Measurements from ENCODE around the gene ZNRD2. TPM values are rescaled to one million over a fixed set of nuclear protein-coding genes. Genes with fewer than 3 reads are reported as not detected.

The ZNRD2 gene, protein sequence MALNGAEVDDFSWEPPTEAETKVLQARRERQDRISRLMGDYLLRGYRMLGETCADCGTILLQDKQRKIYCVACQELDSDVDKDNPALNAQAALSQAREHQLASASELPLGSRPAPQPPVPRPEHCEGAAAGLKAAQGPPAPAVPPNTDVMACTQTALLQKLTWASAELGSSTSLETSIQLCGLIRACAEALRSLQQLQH
- 10 to 100 TPM; 24.2 to 66.2 (median 35.1) TPM for total RNA-seq

DNA sequence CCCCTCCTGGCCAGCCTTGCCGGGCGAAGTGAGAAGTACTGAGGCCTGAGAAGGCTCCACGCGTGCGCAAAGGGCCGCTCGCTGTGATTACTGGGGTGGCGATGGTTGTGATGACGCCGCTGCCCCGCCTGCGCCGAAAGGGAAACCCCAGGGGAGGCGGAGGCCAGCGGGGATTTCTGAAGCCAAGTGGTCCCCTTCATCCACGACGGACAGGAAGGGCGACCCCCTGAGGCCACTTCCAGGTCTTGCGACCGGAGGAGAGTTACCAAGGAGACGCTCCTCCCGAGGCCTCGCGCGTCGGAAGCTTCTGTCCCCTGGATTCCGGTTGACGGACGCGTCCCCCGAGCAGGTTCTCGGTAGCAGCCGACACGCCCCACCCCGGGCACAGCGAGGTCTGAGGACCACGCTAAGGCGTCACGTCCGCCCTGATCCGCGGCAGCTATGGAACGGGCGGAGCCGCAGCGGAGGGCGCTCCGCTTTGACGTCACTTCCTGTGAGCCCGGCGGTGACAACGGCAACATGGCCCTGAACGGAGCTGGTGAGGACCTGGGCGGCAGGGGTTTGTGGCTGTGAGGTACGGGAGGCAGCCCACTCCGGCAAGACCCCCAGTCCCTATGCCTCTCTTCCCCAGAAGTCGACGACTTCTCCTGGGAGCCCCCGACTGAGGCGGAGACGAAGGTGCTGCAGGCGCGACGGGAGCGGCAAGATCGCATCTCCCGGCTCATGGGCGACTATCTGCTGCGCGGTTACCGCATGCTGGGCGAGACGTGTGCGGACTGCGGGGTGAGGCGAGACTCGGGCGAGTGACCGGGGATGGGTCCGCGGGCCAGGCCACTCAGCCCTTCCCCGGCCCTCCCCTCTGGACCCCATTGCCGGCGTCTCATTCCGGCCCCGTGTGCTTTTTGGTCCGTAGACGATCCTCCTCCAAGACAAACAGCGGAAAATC is at the start of gene ZNRD2:
Gene ZNRD2 (plus strand): TSS at position 505 of the 946 bp plus-strand sequence. CDS start 15 bp downstream, at position 520.
- TF ChIP-seq, protein P1, sequence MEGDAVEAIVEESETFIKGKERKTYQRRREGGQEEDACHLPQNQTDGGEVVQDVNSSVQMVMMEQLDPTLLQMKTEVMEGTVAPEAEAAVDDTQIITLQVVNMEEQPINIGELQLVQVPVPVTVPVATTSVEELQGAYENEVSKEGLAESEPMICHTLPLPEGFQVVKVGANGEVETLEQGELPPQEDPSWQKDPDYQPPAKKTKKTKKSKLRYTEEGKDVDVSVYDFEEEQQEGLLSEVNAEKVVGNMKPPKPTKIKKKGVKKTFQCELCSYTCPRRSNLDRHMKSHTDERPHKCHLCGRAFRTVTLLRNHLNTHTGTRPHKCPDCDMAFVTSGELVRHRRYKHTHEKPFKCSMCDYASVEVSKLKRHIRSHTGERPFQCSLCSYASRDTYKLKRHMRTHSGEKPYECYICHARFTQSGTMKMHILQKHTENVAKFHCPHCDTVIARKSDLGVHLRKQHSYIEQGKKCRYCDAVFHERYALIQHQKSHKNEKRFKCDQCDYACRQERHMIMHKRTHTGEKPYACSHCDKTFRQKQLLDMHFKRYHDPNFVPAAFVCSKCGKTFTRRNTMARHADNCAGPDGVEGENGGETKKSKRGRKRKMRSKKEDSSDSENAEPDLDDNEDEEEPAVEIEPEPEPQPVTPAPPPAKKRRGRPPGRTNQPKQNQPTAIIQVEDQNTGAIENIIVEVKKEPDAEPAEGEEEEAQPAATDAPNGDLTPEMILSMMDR (IDR thresholded peaks at IDR 0.05; ENCODE audit: low read depth) = no peak

DNA sequence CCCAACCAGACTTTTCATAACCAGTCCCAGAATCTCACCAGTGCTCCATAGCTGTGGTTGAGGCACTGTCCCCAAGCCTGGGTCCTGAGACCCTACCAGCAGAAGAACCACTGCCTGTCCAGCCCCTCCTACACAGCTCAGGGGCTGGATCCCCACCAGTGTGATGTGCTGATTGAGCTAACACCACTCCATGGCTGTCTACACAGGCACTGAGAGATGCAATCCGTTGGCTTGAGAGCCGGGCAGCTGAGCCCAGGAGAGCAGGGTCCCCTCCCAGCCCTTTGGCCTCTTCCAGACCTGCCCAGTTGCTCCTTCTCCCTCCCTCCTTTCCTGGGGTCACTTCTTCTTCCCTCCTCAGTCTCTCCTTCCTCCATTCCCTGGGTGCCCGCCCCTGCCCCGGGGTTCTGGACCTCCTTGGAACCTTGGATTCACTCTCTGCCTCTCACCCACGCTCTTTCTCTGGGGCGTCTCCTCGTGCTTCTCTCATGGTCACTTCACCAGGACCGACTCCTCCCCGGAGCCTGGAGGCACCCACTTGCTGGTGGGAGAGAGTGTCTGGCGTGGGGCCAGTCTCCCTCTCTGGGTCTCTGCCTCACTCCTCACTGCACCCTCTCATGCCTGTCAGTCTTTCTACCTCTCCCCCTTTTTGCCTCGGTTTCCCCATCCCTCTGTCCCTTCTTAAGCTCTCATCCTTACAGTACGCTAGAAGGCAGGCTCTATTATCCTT is 46.1 kb upstream of the ZNRD2 start:
- TF ChIP-seq, protein P1 (IDR thresholded peaks at IDR 0.05; ENCODE audit: low read depth) = no peak

DNA sequence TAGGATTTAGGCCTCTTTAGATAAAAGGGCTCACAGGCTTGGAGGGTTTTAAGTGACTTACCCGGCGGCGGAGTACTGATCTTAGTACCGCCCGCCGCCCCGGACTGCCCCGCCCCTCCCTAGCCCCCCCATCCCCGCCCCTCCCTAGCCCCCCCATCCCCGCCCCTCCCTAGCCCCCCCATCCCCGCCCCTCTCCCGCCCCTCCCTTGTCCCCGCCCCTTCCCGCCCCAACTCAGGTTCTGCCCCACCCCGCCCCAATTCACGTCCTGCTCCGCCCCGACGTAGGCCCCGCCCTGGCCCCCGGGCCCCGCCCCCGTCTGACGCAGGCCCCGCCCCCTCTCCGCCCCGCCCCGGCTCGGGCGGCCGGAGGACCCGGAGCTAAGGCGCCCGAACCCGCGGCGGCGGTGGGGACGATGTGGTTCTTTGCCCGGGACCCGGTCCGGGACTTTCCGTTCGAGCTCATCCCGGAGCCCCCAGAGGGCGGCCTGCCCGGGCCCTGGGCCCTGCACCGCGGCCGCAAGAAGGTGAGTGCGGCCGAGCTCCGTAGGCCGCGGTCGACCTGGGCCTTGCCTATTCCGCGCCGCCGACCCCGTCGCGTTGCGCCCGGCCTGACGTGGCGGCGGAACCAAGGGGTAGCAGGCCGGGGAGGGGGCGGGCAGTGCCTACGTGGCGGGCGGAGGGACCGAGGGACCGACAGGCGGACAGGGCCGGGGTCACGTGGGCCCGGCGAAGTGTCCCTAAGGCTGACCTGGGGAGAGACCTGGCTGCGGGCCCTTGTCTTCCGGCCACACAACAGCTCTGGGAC is 45.3 kb upstream of the ZNRD2 start, which contains the start of gene SCYL1:
Gene SCYL1 (plus strand): TSS at position 343 of the 805 bp plus-strand sequence. CDS start 71 bp downstream, at position 414.
- TF ChIP-seq, protein P1 (IDR thresholded peaks at IDR 0.05; ENCODE audit: low read depth) = no peak

DNA sequence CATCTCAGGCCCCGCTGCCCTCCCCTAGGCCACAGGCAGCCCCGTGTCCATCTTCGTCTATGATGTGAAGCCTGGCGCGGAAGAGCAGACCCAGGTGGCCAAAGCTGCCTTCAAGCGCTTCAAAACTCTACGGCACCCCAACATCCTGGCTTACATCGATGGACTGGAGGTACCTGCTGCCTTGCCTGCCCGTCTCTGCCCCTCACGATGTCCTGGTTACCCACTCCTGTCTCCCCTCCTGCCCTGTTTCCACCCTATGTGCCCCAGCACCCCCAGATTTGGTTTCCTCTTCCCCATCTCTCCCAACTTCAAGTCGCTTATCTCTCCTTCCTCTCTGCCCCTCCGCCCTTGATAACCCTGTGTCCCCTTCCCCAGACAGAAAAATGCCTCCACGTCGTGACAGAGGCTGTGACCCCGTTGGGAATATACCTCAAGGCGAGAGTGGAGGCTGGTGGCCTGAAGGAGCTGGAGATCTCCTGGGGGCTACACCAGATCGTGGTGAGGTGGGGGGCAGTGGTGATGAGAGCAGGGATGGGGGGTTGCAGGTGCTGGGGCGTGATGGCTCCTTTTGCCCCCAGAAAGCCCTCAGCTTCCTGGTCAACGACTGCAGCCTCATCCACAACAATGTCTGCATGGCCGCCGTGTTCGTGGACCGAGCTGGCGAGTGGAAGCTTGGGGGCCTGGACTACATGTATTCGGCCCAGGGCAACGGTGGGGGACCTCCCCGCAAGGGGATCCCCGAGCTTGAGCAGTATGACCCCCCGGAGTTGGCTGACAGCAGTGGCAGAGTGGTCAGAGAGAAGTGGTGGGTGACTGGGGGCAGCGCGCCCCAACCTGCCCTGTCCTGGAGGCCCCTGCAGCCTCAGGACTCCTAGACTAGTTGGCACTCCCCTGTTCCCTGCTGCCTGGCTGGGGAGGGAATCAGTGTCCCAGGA is 44.5 kb upstream of the ZNRD2 start:
- TF ChIP-seq, protein P1 (IDR thresholded peaks at IDR 0.05; ENCODE audit: low read depth) = no peak

DNA sequence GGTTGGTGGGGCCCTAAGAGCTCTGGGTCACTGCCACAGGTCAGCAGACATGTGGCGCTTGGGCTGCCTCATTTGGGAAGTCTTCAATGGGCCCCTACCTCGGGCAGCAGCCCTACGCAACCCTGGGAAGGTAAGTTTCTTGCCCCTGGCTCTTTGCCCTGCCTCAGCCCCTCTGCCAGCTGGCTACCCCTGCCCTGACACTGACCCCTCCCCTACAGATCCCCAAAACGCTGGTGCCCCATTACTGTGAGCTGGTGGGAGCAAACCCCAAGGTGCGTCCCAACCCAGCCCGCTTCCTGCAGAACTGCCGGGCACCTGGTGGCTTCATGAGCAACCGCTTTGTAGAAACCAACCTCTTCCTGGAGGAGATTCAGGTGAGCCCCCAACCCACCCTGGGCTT is 43.5 kb upstream of the ZNRD2 start:
- TF ChIP-seq, protein P1 (IDR thresholded peaks at IDR 0.05; ENCODE audit: low read depth) = no peak

DNA sequence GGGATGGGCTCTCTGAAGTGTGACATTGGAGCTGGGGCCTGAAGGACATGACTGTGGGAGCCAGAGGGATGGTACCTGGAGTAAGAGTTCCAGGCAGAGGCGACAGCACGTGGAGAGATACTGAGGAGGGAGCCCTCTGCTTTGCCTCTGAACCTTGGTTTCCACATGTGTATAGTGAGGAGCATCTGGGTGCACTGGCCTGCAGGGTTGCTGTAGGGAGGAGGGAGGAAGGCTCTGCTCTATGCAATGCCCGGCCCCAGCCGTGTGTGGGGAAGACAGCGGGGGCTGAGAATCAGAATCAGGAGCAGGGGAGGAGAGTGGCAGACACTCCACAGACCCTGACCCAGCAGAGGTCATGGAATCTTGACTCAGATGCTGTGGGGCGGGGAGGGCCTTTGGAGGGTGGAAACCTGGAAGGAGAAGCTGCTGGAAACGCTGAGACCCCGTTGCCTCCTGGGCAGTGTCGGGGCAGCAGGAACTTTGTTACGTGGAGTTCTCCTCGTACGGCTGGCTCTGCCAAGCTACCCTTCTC is 41.4 kb upstream of the ZNRD2 start:
- TF ChIP-seq, protein P1 (IDR thresholded peaks at IDR 0.05; ENCODE audit: low read depth) = no peak

All from subcutaneous adipose tissue (tissue), 4 donors.